HG02610 (cell line): Measurements from ENCODE around the gene ARL4A.
"Not testable (repeated sequence)": the region's sequence is repeated elsewhere in the genome, so short reads cannot be mapped to it uniquely, and the experiment has no call there.

Experiments used
- ATAC-seq: cut with Tn5 transposase; IDR thresholded peaks from one replicate; pipeline ENCODE4 v1.9.1; 2021; ENCODE audit warnings: mild to moderate bottlenecking, moderate library complexity; ENCODE audit not compliant: unreplicated experiment

Gene ARL4A

DNA sequence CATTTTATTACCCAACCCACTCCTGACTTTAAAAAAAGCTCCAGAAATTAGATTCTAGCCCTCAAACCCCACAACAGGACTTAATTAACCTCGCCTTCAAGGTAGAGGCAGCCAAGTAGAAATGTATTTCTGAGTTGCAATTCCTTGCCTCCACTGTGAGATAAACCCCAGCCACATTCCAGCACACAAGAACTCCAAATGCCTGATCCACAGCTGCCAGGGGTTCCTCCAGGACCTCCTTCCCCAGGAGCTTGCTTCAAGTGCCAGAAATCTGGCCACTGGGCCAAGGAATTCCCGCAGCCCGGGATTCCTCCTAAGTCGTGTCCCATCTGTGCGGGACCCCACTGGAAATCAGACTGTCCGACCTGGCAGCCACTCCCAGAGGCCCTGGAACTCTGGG, 25.9 kb upstream of the ARL4A start:
- ATAC-seq: no peak

DNA sequence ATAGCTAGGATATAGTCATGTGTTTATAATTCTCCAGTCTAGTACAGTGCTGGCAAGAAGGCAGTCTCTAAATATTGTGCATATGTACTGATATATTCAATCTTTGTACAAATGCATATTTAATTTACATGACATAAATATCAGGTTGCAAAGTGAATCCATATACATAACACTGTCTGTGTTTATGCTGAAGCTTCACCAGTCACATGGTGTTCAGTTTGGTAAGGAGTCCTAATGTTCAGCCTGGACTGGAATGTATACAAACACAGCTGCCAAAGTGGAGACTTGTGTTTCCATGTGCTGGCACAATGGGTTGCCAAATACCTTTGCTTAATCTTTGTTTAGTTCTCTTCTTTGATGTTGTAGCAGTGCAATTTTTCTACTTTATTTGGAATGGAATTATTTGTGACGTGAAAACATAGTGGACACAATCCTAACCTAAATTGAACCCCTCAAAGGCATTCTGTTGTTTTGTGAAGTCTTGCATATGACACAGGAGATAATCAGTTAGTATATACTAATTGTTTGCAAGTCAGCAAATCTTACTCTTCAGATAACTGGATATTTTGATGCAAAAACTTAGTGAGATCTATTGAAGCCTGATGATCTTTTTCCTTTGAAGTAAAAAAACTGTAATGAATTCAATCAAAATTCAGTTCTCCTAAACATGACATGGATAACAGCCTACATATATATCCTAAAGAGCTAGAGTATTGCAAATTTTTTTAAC, 17.3 kb upstream of the ARL4A start:
- ATAC-seq: no peak

DNA sequence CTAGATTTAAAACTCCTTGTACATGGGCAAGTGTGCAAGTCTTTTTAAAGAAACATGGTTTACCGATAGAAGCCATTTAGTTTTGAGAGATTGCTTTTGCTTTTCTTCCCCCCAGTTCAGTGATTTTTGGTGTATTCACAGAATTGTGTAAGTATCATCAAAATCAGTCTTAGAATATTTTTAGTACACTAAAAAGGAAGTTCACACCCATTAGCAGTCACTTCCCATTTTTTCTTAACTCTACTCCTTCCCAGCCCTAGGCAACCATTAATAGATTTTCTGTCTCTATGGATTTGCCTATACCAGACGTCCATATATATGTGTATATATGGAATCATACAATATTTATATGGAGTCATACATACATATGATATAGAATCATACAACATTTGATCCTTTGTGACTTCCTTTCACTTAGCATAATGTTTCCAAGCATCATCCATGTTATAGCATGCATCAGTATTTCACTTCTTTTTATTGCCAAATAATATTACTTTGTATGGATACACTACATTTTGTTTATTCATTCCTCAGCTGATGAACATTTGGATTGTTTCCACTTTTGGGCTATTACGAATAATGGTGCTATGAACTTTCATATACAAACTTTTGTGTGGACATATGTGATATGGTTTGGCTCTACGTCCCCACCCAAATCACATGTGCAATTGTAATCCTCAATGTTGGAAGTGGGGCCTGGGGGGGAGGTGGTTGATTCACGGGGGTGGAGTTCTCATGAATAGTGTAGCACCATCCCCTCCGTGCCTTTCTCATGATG, 16.5 kb upstream of the ARL4A start:
- ATAC-seq: no peak

DNA sequence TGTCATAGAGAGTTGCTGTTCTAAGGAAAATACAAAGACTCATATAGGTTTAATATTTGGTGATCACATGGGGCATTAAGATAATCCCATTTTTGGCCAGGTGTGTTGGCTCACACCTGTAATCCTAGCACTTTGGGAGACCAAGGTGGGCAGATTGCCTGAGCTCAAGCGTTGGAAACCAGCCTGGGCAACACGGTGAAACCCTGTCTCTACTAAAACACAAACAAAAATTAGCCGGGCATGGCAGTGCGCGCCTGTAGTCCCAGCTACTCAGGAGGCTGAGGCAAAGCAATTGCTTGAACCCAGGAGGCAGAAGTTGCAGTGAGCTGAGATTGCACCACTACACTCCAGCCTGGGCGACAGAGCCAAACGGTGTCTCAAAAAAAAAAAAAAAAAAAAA, 14.0 kb upstream of the ARL4A start:
- ATAC-seq: not testable (repeated sequence)

DNA sequence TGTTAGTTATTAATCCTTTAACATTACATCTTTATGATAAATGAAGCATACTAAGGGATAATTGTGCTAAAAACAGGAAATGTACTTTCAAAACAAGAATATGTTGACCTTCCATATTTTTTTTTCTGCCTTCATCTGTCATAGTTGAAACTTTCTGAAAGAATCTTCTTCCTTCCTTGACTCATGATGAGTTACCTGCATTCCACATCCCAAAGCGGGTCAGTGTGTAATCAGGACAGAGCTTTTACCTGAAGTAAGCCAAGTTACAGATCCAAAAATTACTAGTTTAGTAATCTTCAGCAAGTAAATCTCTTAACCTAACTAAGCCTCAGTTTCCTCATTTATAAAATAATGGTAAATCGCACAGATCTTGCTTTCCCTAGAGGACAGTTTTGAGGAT, 13.4 kb upstream of the ARL4A start:
- ATAC-seq: no peak

DNA sequence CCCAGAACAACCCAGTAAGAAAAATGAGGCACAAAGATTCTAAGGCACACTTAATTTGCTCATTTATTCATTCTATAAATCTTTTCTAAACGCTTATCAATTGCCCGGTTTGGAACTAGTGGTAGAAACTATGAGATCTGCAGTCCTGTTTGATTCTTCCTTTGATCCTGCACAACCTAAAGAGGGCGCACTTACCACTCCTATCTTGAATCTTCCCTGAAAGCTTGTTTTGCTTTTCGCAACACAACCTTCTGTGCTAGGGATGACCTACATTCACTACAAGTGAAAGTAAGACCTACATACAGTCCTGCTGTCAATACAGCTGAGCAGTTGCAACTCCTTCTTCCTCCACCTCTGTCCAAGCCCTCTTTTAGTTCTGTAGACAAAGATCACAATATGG, 12.6 kb upstream of the ARL4A start:
- ATAC-seq: no peak

DNA sequence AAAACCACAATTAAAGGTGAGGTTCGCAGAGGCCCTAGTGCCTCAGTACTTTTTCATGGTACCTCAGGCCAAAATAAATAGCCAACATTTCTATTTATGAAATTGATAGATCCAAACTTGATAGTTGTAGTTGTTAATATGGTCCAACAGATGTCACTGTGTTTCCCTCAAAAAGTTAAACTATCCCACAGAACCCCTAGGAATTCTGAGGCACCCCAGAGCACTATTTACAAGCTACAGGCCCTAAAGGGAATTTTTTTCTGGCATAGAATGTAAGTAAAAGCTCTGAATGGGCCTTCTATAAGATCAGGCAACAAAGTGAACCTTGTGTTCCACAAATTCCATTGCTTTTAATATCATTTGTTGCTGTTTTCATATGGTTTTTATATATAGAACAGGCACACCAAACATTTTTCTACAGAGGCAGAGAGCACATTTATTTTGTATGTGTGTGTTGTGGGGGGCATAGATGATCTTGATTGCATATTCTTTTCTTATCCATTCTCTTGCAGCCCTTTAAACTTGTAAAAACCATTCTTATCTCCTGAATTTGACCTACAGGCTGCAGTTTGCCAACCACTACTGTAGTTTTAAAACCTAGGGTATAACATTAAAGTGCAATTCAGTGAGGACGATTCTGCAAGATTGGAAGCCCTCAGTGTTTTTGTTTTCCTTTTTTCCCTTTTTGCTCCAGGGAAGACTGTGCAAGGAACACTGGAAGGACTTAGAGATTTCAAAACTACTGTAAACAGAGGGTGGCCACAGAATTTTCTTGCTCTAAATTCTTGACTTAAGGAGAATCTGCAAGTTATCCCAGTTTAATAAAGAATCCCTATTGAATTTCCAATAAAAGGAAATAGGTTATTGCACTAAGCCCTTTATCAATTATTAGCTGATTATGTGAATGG, 3.5 kb upstream of the ARL4A start:
- ATAC-seq: no peak

DNA sequence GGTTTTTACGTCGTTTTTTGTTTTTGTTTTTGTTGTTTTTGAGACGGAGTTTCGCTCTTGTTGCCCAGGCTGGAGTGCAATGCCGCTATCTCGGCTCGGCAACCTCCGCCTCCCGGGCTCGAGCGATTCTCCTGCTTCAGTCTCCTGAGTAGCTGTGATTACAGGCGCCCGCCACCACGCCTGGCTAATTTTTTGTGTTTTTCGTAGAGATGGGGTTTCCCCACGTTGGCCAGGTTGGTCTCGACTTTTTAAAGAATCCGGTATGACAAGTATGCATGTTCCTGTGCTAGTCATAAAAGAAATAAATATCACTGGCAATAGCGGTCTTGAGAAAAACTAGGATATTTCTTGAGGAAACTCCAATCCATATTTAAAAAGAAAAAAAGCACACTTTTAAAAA, 2.7 kb upstream of the ARL4A start:
- no peak for ATAC-seq

DNA sequence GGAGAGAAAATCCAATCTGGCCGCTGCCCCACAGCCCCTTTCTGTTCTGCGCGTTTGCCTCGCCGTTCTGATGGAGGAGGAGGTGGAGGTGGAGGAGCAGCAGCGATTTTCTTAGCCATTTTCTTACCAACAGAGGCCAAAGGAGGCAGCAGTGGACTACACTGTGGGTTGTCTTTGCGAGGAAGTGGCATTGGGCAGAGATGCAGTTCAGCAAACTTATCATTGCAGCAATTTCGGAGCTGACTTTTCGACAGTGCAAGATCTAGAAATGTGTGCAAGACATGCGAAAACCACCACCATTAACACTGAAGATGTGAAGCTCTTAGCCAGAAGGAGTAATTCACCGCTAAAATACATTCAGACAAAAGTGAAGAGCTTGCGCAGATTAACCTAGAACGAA, 1.9 kb upstream of the ARL4A start:
- ATAC-seq: no peak

DNA sequence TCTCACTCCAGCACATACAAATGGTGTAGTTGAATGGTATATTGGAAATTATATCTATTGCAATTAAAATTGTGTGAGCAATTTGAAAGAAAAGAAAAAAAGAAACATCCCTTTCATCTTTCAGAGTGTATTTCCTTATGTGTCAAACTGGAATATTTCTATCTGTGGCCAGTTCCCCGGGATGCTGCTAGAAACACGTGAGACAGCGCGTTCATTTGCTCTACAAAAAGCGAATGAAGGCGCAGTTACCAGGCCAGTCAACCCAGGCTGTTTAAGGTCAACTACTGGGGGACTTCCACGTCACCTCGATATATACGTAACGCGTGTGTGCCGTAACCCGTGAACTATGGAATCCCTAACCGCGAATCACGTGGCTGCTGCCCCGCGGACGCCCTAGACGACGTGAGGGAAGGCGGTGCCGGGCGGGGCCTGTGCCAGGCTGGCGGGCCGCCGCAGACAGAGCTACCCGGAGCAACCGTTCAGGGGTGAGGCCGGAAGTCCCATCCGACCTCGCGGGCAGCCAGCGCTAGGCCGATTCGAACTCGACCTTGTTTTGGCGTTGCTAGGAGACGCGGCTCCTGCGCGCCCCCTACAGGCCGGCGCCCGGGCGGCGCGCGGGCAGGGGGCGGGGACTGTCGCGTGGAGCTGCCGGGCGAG, 1.1 kb upstream of the ARL4A start:
- peak; percentile 80 for ATAC-seq

DNA sequence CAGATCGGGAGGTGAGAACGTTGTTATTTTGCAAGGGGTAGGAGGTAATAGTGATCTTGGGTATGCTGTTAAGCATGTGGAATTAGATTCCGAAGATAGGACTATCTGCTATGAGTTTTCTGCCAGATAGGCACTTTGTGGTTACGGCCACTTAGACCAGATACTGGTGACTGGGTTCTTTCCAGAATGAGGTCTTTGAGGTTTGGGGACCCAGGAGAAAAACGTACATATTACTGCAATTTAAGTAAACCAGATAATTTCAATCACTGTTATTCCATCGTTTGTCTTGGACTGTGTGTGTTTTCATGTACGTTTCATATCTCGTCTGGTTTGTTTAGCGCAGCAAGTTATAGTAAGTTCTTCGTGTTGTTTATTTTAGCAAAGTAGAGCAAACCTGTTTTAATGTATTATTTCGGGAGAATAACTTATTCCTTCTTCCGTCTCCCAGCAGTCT, 312 bp downstream of the ARL4A start:
- no peak for ATAC-seq

DNA sequence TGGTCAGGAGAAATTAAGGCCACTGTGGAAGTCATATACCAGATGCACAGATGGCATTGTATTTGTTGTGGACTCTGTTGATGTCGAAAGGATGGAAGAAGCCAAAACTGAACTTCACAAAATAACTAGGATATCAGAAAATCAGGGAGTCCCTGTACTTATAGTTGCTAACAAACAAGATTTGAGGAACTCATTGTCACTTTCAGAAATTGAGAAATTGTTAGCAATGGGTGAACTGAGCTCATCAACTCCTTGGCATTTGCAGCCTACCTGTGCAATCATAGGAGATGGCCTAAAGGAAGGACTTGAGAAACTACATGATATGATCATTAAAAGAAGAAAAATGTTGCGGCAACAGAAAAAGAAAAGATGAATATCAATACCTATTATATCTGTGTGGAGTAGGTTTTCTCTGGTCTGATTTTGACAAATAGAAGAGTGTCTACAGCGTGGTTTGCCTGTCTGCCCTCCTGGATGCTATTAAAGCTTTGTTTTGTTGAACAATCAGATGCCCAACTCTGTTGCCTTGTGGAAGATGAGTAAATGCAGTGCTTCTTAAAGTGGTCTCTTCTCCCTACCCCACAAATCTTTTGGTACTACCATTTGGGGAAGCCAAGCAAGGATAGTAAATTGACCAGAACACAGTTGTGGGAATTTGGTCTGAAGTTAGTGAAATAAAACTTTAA, 1.2 kb downstream of the ARL4A start:
- ATAC-seq: not testable (repeated sequence)

DNA sequence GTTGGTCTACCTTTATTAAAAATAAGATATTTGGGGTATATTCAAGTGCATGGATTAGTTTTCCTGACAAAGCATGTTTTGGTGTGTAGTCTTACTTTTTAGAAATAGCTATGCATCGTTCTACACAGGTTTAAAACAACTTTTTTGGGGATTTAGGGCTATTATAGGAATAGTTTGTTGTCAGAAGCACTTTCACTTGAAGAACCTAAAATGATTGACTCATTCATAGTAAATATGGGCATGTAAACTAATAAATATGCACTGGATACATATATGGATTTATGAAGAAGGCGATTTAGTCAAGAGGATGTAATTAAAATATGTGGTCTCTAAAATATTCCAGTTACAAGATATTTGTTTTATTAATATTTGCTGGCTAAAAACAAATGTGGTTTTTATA, 2.0 kb downstream of the ARL4A start:
- ATAC-seq: no peak

DNA sequence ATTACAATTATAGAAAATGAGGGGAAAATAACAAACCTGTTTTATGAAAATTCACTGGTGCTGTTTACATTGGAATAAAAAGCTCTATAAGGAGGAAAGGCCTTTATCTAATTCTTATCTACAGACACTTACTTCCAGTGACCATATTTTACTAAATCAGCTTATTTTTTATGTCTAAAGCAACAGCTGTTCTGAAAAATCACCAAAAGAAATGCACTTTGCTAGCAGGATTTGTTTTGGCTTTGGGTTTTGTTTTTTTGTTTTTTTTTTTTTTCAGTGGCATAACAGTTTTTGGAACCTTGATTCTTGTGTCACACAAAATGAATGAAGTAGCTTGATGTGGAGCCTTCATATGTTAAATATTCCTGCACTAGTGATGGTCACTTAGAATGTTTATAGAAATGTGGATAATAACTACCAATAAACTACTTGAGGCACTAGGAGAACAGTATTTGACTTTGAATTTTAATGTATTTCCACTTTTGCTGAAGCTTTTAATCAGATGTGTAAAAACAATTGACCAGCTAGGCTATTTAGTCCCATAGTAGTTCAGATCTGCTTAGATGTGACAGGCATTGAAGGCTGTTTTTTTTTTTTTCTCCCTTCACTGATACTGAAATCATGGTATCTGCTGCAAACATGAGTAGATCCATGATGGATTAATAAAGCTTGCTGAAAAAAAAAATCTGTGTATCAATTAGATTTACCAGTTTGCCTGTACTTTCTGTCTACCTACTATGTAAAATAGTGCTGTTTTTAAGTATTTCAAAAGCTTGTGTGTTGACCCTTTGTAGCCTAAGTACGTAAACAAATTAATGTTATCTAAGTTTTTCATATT, 2.8 kb downstream of the ARL4A start:
- ATAC-seq: no peak

DNA sequence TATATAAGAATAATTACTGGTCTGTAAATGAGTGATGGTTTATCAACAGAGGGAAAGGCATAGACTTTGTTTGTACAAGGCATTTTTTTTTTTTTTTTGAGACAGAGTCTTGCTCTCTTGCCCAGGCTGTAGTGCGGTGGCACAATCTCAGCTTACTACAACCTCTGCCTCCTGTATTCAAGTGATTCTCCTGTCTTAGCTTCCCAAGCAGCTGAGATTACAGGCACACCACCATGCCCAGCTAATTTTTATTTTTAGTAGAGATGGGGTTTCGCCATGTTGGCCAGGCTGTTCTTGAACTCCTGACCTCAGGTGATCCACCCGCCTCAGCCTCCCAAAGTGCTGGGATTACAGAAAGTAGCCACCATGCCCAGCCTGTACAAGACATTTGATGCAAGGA, 4.0 kb downstream of the ARL4A start:
- ATAC-seq: not testable (repeated sequence)

DNA sequence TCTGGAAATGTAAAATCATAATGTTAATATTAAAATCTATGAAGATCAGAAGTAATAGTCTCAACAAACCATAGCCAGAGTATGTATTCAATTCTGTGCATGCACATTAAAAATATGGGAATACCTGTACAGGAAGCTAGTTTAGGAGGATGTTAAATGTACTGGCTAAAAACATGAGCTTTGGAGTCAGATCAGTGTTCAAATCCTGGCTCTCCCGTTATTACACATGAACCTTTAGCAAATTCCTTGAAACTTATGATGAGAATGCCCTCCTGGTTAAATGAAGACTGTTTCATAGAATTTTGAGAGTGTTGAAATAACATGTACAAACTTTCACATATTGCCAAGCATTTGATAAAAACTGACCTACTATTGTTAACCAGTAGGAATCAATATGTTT, 4.6 kb downstream of the ARL4A start:
- no peak for ATAC-seq

DNA sequence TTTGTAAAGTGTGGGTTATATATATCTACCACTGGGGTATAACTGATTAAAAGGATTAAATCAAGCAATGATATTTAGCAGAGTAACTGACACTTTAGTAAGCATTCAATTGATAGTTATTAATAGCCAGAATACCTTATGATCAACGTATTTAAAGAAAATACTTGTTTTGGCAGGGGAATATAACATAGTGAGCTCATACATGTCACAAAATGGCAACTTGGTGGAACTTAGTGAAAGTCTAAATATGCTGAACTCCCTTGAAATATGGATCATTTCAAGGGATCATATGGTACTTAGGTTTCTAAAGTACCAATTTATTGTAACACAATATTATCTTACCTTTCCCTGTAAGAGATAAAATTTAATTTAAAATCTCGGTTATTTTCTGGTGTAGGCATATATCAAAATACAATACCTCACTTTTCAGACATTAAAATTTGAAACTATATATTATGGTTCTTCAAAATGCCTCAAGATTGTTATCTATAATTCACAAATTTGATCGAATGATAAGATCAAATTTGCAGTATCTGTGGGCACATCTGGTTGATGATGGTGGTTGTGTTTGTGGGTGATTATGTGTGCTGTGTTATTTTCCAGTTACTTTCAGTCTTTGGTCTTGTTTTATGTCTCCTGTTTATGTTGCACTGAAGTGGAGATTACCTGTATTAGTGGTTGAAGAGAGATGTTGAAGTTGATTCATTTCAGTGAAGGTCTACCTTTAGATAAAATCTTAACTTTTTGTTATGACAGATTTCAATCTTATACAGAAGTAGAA, 5.2 kb downstream of the ARL4A start:
- ATAC-seq: no peak

DNA sequence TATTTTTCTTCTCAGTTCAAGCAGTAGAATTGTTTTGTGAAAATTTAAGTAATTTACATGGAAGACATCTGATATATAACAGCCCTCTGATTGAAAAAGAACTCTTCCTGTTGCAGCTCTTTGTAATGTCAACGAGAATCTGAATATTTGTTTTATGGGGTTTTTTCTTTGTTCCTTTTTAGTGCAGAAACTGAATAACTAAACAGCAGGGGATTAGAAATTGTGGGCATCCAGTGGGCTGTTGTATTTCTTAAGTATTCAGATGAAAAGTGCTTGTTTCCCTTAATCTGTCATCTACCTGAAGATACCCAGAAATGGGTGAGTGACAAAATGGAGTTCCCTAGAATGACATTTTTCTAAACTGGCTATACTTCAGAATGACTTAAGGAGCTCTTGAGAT, 7.4 kb downstream of the ARL4A start:
- no peak for ATAC-seq

DNA sequence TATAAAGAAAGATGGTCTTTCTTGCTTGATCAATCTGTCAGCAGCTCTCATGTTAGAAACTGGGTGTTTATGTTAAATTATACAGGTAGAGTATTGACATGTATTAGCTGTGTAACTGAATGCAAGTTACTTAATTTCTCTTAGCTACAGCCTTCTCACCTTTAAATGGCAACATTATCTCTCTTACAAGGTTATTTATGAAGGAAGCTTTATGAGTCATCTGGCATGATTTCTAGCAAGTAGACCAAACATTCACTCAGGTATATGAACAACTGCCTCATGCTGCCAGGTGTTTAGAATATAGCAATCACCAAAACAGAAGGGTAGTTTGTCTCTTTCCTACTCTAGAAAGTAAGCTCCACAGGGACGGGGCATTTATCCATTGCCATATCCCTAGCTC, 8.5 kb downstream of the ARL4A start:
- ATAC-seq: no peak
